Mesothelial cell of epicardium (in vitro differentiated cells): ENCODE data around the gene ADAMTS18. TPM values are rescaled to one million over a fixed set of nuclear protein-coding genes. Genes with fewer than 3 reads are reported as not detected.
A peak's percentile ranks its signal among the peaks of the same experiment; 100 is the strongest.

ENCODE experiments used
- DNase-seq, 2 experiments: peaks; one replicate each; pipeline ENCODE4 v3.0.0; 2021; ENCODE audit warnings: low spot score in 2 of 2; ENCODE audit not compliant: unreplicated experiment in 2 of 2
- H3K27ac Mint-ChIP-seq: 2 replicates; pipeline ENCODE4 v1.8.0; 2021; ENCODE audit warnings: mixed read lengths
- H3K27me3 Mint-ChIP-seq: 2 replicates; pipeline ENCODE4 v1.8.0; 2021; ENCODE audit warnings: low read depth, mixed read lengths
- H3K36me3 Mint-ChIP-seq: 2 replicates; pipeline ENCODE4 v1.8.0; 2021; ENCODE audit warnings: mixed read lengths
- H3K4me1 Mint-ChIP-seq: 2 replicates; pipeline ENCODE4 v1.8.0; 2021; ENCODE audit warnings: mixed read lengths
- H3K4me3 Mint-ChIP-seq: 2 replicates; pipeline ENCODE4 v1.8.0; 2021; ENCODE audit warnings: mild to moderate bottlenecking, moderate library complexity, mixed read lengths
- H3K9me3 Mint-ChIP-seq: 2 replicates; pipeline ENCODE4 v1.8.0; 2021; ENCODE audit warnings: mixed read lengths
- CTCF ChIP-seq: fragments of 200-600 bp; sonication (generic); IDR thresholded peaks from one replicate; pipeline ENCODE4 v1.5.0; 2021; ENCODE audit warnings: antibody characterized with exemption; ENCODE audit not compliant: unreplicated experiment
- total RNA-seq: library from RNA; stranded (reverse); gene quantifications from 3 replicates; pipeline ENCODE4 v1.2.1, GENCODE V29; 2021

Gene ADAMTS18
- total RNA-seq, 1 donor from 2014 or later = 7.9 TPM

DNA sequence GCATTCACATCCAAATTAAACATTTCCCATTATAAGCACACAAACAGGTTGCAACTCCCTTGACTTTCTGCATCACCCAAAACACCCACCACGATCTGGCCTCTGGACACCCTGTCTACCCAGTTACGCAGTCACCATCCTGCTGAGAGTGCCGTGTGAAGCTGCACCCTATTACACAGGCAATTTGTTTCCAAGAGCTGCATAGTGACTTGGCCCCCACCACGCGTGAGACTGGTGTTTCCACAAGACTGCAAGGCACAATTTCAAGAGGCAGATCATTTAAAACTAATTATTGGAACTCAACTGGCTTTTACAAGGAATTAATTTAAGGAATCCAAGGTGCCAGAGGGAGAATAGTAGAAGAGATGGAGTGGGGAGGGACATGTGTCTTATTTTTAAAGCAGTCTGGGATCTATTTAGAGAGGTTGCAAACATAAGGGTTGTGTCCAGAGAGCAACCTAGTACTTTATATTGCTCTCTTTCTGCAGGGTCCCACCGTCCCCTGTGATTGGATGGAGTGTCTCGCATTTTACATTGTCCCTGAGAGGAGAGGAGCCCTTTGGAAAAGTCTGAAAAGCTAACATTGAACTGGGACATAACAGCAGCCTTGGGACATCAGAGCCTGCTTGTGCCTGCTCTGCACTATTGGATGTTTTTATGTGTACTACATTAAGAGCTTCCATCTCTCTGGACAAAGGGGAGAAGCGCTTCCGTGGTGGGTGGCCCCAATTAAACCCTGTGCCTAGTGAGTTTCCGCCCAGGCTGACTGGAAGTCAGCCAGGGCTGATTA is 8.7 kb upstream of the ADAMTS18 start:
- DNase-seq = no peak
- Mint-ChIP-seq H3K36me3 (no peaks in the 10 kb centered on the region), H3K4me1 (peaks cover 10% of the 10 kb centered on the region), H3K27ac (no peak overlapping the region), H3K4me3 (no peak overlapping the region), H3K9me3 (no peaks in the 10 kb centered on the region), H3K27me3 (peaks cover 2% of the 10 kb centered on the region)
- no peak for TF ChIP-seq CTCF

- no peak for TF ChIP-seq CTCF
- H3K4me1 Mint-ChIP-seq = peaks cover 18% of the 10 kb centered on the region
- H3K27me3 Mint-ChIP-seq = peaks cover 3% of the 10 kb centered on the region
- H3K36me3 Mint-ChIP-seq = no peaks in the 10 kb centered on the region
- DNase-seq = no peak
- H3K4me3 Mint-ChIP-seq = no peak overlapping the region
- H3K27ac Mint-ChIP-seq = no peak overlapping the region
- H3K9me3 Mint-ChIP-seq = no peaks in the 10 kb centered on the region
These were observed 7.2 kb upstream of the ADAMTS18 start for GRCh38 chr16:77442078-77442477.

DNA sequence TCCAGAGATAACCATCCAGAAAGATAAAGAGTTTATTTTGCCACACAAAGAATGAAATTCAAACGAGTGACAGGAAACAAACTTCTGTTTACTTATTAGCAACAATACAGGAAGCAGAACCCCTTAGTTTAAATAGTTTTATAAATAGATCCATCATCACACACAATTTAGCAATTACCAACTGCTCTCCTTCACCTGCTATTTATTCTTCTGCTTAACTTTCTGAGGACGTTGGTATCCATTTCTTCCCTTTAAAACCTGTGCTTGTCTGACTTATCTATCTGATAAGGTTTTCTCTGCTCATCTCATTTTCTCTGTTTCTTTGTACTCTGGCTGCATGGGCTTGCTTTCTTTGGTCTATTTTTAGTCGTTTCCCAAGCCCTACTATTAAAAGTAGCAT is 4.3 kb upstream of the ADAMTS18 start:
- H3K9me3 Mint-ChIP-seq = no peaks in the 10 kb centered on the region
- H3K4me1 Mint-ChIP-seq = peaks cover 30% of the 10 kb centered on the region
- no peaks in the 10 kb centered on the region for H3K36me3 Mint-ChIP-seq
- no peak overlapping the region for H3K4me3 Mint-ChIP-seq
- DNase-seq = no peak
- H3K27me3 Mint-ChIP-seq = peaks cover 17% of the 10 kb centered on the region
- TF ChIP-seq CTCF = no peak
- H3K27ac Mint-ChIP-seq = no peak overlapping the region

DNA sequence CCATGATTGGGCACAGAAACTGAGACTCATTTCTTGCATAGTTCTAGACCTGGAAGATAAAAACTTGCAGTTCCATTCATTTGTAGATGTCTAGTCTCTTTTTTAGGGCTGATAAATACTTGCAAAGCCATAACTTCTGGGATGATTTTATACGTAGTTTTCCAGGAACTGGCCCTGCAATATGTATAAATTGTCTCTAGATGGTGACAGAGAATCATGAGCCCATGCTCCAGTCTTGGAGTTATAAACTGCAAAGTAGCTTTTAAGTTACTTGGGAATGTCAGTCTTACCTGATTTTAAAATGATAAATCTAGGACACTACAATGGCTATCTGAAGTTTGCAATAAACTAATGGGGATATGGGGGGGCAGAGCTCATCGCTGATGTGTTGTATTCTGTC is 3.0 kb upstream of the ADAMTS18 start:
- Mint-ChIP-seq H3K4me3 (no peak overlapping the region), H3K27me3 (peaks cover 29% of the 10 kb centered on the region), H3K9me3 (no peaks in the 10 kb centered on the region), H3K4me1 (peaks cover 42% of the 10 kb centered on the region), H3K27ac (no peak overlapping the region), H3K36me3 (no peaks in the 10 kb centered on the region)
- DNase-seq = no peak
- TF ChIP-seq CTCF = no peak

- H3K36me3 Mint-ChIP-seq = no peaks in the 10 kb centered on the region
- no peaks in the 10 kb centered on the region for H3K9me3 Mint-ChIP-seq
- no peak overlapping the region for H3K27ac Mint-ChIP-seq
- H3K4me1 Mint-ChIP-seq = peaks cover 65% of the 10 kb centered on the region
- TF ChIP-seq CTCF = no peak
- DNase-seq = peak in 1 of 2 experiments; percentile 42
- H3K27me3 Mint-ChIP-seq = peaks cover 39% of the 10 kb centered on the region
- H3K4me3 Mint-ChIP-seq = peak overlapping the region; percentile 73
These were observed 512 bp upstream of the ADAMTS18 start for GRCh38 chr16:77435272-77435820.
